PC-3 (cell line): Measurements from ENCODE around the gene CSNK1D. TPM values are rescaled to one million over a fixed set of nuclear protein-coding genes. Genes with fewer than 3 reads are reported as not detected.

Experiments used
- ATAC-seq: fragments of 200-7000 bp; cut with Tn5 transposase; 2 replicates; pipeline ENCODE4 v1.9.1; 2020; ENCODE audit warnings: mild to moderate bottlenecking, moderate library complexity
- BruUV-seq: library from RNA; stranded (reverse); fragments of 400-500 nt; replicated peaks from 2 replicates; lab custom pipeline; 2021; lab: Mats Ljungman, UMichigan
- CTCF ChIA-PET: fragments of 300-600 bp; sonication (Branson Sonifier 250); formaldehyde crosslinking; loops from one replicate; lab custom pipeline; 2022; ENCODE audit warnings: antibody characterized with exemption; lab: Charles Lee
- POLR2A ChIA-PET: fragments of 300-600 bp; sonication (Branson Sonifier 250); formaldehyde crosslinking; loops from one replicate; lab custom pipeline; 2022; ENCODE audit warnings: antibody characterized with exemption; ENCODE audit not compliant: unreplicated experiment; lab: Charles Lee
- DNase-seq: peaks from one replicate; pipeline ENCODE4 v3.0.0-alpha.2; 2015
- H2AFZ ChIP-seq: fragments of 300-600 bp; sonication (generic); 2 replicates; pipeline ENCODE4 v1.6.0; 2016; ENCODE audit warnings: antibody characterized with exemption, low read length
- H3F3A ChIP-seq: fragments of 300-600 bp; sonication (generic); one replicate; pipeline ENCODE4 v1.6.0; 2017; ENCODE audit warnings: antibody characterized with exemption, low read length, control low read depth, mild to moderate bottlenecking; ENCODE audit not compliant: unreplicated experiment
- H3K27ac ChIP-seq: fragments of 300-600 bp; sonication (generic); 2 replicates; pipeline ENCODE4 v1.5.1; 2016; ENCODE audit warnings: mild to moderate bottlenecking, low read length
- H3K27me3 ChIP-seq: fragments of 300-600 bp; sonication (generic); 2 replicates; pipeline ENCODE4 v1.6.1; 2016; ENCODE audit warnings: low read length, mixed read lengths
- H3K36me3 ChIP-seq: fragments of 300-600 bp; sonication (generic); 2 replicates; pipeline ENCODE4 v1.6.1; 2016; ENCODE audit warnings: low read depth, mixed run types, low read length, mixed read lengths
- H3K4me1 ChIP-seq: fragments of 300-600 bp; sonication (generic); 2 replicates; pipeline ENCODE4 v1.5.1; 2016; ENCODE audit warnings: low read length; ENCODE audit not compliant: insufficient read depth
- H3K4me2 ChIP-seq: fragments of 300-600 bp; sonication (generic); 2 replicates; pipeline ENCODE4 v1.6.0; 2016; ENCODE audit warnings: low read length
- H3K4me3 ChIP-seq: fragments of 300-600 bp; sonication (generic); 2 replicates; pipeline ENCODE4 v1.5.1; 2016; ENCODE audit warnings: mild to moderate bottlenecking, low read length, mixed read lengths
- H3K79me2 ChIP-seq: fragments of 300-600 bp; sonication (generic); 2 replicates; pipeline ENCODE4 v1.6.1; 2017; ENCODE audit warnings: low read length, mixed read lengths
- H3K9ac ChIP-seq: fragments of 300-600 bp; sonication (generic); 2 replicates; pipeline ENCODE4 v1.6.0; 2016; ENCODE audit warnings: mild to moderate bottlenecking, low read length
- H3K9me2 ChIP-seq: fragments of 300-600 bp; sonication (generic); replicated peaks from 2 replicates; pipeline ENCODE4 v1.6.1; 2016; ENCODE audit warnings: mixed run types, low read length, mixed read lengths
- H3K9me3 ChIP-seq: fragments of 300-600 bp; sonication (generic); 2 replicates; pipeline ENCODE4 v1.6.1; 2016; ENCODE audit warnings: low read length, mixed read lengths
- H4K20me1 ChIP-seq: fragments of 300-600 bp; sonication (generic); 2 replicates; pipeline ENCODE4 v1.6.1; 2016; ENCODE audit warnings: low read length, mixed read lengths
- EZH2 ChIP-seq: fragments of 300-600 bp; sonication (generic); IDR thresholded peaks from one replicate; pipeline ENCODE4 v1.6.1; 2017; ENCODE audit warnings: antibody characterized with exemption, mild to moderate bottlenecking, low read length; ENCODE audit not compliant: unreplicated experiment
- EZH2phosphoT487 ChIP-seq: fragments of 300-600 bp; sonication (generic); IDR thresholded peaks from 2 replicates; pipeline ENCODE4 v1.6.1; 2018; ENCODE audit warnings: mild to moderate bottlenecking, antibody characterized with exemption, low read length, borderline replicate concordance
- intact Hi-C: fragments of 100-400 bp; cut with micrococcal nuclease; formaldehyde crosslinking; loops from 2 replicates; pipeline ENCODE4 v1.9.0; 2023
- total RNA-seq: library from RNA; depleted of rRNA; stranded (reverse); fragments of >200 nt; gene quantifications from 2 replicates; pipeline ENCODE4 v1.2.3, GENCODE V29; 2014
- TF ChIP-seq, protein P1 (sequence below): fragments of 300-600 bp; sonication (generic); conservative IDR thresholded peaks from 2 replicates; pipeline ENCODE4 v1.5.1; 2017; ENCODE audit warnings: antibody characterized with exemption, low read depth, mild to moderate bottlenecking, low read length

Gene CSNK1D
- total RNA-seq, 1 experiment from 2014 or later = 58.6 TPM

DNA sequence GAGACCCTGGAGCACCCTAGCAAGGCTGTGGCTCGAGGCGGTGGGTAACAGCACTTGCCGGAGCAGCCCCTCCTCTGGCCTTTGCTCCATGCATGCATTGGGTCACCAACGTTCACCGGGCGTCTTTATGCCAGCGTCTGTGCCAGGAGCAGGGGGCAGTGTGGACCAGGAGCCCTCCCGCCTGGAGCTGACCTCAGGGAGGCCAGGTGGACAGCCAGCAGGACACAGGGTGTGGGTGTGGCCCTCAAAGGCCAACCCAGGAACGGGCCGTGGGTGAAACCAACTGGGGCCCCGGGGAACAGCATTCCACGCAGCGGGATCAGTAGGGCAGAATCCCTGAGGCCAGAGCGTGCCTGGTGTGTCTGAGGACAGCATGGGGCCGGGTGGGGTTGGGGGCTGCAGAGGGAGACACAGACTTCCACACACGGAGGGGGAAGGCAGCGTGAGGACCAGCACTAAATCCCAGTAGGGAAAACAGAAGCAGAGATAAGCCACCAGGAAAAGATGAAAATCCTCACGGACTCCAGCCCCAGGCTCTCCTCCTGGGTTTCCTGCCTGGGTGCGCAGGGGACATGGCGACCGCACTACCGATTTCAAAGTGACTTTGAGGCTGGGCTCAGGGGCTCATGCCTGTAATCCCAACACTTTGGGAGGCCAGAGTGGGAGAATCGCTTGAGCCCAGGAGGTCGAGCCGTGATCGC, 46.8 kb upstream of the CSNK1D start:
- POLR2A ChIA-PET = no interaction called here
- H4K20me1 ChIP-seq = no peaks in the 10 kb centered on the region
- no peak overlapping the region for H3K4me3 ChIP-seq
- no peaks in the 10 kb centered on the region for H3K79me2 ChIP-seq
- DNase-seq (no peak), ATAC-seq (no peak)
- H3K9ac ChIP-seq = no peak overlapping the region
- no peaks in the 10 kb centered on the region for H3K9me3 ChIP-seq
- H3K9me2 ChIP-seq = no peaks in the 10 kb centered on the region
- no TSS peak for BruUV-seq
- no peak overlapping the region for H3K4me2 ChIP-seq
- H3K27ac ChIP-seq = no peak overlapping the region
- H3K27me3 ChIP-seq = no peaks in the 10 kb centered on the region
- H3K4me1 ChIP-seq = no peaks in the 10 kb centered on the region; the same call in 1 of the 2 replicates
- no peak for TF ChIP-seq EZH2
- TF ChIP-seq, protein P1, sequence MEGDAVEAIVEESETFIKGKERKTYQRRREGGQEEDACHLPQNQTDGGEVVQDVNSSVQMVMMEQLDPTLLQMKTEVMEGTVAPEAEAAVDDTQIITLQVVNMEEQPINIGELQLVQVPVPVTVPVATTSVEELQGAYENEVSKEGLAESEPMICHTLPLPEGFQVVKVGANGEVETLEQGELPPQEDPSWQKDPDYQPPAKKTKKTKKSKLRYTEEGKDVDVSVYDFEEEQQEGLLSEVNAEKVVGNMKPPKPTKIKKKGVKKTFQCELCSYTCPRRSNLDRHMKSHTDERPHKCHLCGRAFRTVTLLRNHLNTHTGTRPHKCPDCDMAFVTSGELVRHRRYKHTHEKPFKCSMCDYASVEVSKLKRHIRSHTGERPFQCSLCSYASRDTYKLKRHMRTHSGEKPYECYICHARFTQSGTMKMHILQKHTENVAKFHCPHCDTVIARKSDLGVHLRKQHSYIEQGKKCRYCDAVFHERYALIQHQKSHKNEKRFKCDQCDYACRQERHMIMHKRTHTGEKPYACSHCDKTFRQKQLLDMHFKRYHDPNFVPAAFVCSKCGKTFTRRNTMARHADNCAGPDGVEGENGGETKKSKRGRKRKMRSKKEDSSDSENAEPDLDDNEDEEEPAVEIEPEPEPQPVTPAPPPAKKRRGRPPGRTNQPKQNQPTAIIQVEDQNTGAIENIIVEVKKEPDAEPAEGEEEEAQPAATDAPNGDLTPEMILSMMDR = no peak
- no peak for TF ChIP-seq EZH2phosphoT487
- H3F3A ChIP-seq = peaks cover 3% of the 10 kb centered on the region
- intact Hi-C loops = loop anchor here (2.0 kb wide), 1 partner anchor 75 kb away; no protein-coding TSS in a partner anchor
- H2AFZ ChIP-seq = no peak overlapping the region
- CTCF ChIA-PET = interaction anchor here (1.2 kb wide), 1 partner anchor 73 kb away, joined by 3 read pairs; no protein-coding TSS in a partner anchor
- H3K36me3 ChIP-seq = no peaks in the 10 kb centered on the region

DNA sequence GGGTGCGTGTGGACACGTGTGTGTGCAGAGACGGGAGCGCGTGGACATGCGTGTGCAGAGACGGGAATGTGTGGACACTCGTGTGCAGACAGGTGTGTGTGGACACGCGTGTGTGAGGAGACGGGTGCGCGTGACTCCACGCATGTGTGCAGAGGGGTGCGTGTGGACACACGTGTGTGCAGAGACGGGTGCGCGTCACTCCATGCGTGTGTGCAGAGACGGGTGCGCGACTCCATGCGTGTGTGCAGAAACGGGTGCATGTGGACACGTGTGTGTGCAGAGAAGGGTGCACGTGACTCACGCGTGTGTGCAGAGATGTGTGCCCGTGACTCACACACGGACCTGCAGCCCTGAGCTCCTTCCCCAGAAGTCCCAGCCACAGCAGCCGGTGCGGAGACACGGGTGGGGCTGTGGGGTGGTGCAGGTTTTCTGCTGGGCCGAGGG, 46.1 kb upstream of the CSNK1D start:
- Histone ChIP-seq H3K9ac (no peak overlapping the region), H2AFZ (no peak overlapping the region), H3K36me3 (no peaks in the 10 kb centered on the region), H3K4me2 (no peak overlapping the region), H4K20me1 (no peaks in the 10 kb centered on the region), H3K27ac (no peak overlapping the region), H3K9me2 (no peaks in the 10 kb centered on the region), H3K4me1 (no peaks in the 10 kb centered on the region; the same call in 1 of the 2 replicates), H3K27me3 (no peaks in the 10 kb centered on the region), H3F3A (peaks cover 3% of the 10 kb centered on the region), H3K9me3 (no peaks in the 10 kb centered on the region), H3K79me2 (no peaks in the 10 kb centered on the region), H3K4me3 (no peak overlapping the region)
- no peak for TF ChIP-seq EZH2phosphoT487
- ATAC-seq (no peak), DNase-seq (no peak)
- BruUV-seq = no TSS peak
- POLR2A ChIA-PET = no interaction called here
- intact Hi-C loops = loop anchor here (2.0 kb wide), 1 partner anchor 75 kb away; no protein-coding TSS in a partner anchor
- CTCF ChIA-PET = no interaction called here

DNA sequence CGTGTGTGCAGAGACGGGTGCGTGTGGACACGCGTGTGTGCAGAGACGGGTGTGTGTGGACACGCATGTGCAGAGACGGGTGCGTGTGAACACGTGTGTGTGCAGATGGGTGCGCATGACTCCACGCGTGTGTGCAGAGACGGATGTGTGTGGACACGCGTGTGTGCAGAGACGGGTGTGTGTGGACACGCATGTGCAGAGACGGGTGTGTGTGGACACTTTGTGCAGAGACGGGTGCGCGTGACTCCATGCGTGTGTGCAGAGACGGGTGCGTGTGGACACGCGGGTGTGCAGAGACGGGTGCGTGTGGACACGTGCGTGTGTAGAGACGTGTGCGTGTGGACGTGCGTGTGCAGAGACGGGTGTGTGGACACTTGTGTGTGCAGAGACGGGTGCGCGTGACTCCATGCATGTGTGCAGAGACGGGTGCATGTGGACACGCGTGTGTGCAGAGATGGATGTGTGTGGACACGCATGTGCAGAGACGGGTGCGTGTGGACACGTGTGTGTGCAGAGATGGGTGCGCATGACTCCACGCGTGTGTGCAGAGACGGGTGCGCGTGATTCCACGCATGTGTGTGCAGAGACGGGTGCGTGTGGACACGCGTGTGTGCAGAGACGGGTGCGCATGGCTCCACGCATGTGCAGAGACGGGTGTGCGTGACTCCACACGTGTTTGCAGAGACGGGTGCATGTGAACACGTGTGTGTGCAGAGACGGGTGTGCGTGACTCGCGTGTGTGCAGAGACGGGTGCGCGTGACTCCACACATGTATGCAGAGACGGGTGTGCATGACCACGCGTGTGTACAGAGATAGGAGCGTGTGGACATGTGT, 45.5 kb upstream of the CSNK1D start:
- Histone ChIP-seq H3K79me2 (no peaks in the 10 kb centered on the region), H3K9me2 (no peaks in the 10 kb centered on the region), H3K36me3 (no peaks in the 10 kb centered on the region), H2AFZ (no peak overlapping the region), H3F3A (peaks cover 3% of the 10 kb centered on the region), H3K27ac (no peak overlapping the region), H3K27me3 (no peaks in the 10 kb centered on the region), H4K20me1 (no peaks in the 10 kb centered on the region), H3K9ac (no peak overlapping the region), H3K9me3 (no peaks in the 10 kb centered on the region), H3K4me3 (no peak overlapping the region), H3K4me1 (no peaks in the 10 kb centered on the region; the same call in 1 of the 2 replicates), H3K4me2 (no peak overlapping the region)
- CTCF ChIA-PET = no interaction called here
- TF ChIP-seq, protein P1 = no peak
- TF ChIP-seq EZH2 (no peak), EZH2phosphoT487 (no peak)
- DNase-seq (no peak), ATAC-seq (no peak)
- POLR2A ChIA-PET = no interaction called here
- no TSS peak for BruUV-seq
- intact Hi-C loops = no loop called here
